Stimulated activated CD8-positive, alpha-beta memory T cell treated with anti-CD3 and anti-CD28 coated beads, Interleukin-4, amount 100 ng/mL, for 4 hours (primary cell): ENCODE results near the gene VPS9D1.

ENCODE experiments used
- DNase-seq, 2 donors: peaks; one replicate each; pipeline ENCODE4 v3.0.0-alpha.2; 2020; ENCODE audit warnings: low read depth in 2 of 2, low spot score in 1 of 2

VPS9D1 gene

GRCh38 chr16:89733322-89733721 lies 12.6 kb upstream of the VPS9D1 start:
- no peak for DNase-seq

DNA sequence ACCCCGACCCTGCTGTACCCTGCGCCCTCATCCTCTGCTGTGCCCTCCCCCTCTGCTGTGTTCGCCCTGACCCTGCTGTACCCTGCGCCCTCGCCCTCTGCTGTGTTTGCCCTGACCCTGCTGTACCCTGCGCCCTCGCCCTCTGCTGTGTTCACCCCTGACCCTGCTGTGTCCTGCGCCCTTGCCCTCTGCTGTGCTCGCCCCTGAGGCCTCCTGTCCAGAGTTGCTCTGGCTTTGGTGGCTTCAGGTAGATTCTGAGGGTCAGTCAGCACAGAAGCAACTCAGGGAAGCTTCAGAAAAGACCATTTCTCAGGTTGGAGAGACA lies 12.2 kb upstream of the VPS9D1 start:
- no peak for DNase-seq

DNA sequence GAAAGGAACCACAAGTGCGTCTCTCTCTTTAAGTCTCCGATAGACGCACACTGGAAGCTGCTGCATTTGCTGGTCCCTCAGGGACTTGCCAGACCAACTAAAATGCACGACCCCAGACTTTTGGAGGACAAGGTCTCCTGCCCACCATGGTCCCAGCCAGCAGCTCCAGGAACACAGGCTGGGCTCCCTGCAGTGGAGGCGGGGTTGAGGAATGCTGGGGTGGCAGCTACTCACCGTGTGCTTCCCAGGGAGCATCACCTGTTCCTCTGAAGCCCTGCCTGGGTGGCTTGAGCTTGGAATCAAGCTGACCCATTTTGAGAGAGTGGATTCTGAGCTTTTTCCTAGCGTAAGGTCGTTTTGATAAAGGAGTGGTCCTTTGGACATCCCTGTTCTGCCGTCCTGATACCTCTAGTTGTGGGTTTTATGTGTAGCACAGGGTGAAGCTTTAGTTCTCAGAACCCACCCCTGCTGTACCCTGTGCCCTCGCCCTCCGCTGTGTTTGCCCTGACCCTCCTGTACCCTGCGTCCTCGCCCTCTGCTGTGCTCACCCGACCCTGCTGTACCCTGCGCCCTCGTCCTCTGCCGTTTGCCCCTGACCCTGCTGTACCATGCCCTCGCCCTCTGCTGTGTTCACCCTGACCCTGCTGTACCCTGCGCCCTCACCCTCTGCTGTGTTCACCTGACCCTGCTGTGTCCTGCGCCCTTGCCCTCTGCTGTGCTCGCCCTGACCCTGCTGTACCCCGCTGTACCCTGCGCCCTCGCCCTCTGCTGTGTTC lies 11.6 kb upstream of the VPS9D1 start:
- no peak for DNase-seq

DNA sequence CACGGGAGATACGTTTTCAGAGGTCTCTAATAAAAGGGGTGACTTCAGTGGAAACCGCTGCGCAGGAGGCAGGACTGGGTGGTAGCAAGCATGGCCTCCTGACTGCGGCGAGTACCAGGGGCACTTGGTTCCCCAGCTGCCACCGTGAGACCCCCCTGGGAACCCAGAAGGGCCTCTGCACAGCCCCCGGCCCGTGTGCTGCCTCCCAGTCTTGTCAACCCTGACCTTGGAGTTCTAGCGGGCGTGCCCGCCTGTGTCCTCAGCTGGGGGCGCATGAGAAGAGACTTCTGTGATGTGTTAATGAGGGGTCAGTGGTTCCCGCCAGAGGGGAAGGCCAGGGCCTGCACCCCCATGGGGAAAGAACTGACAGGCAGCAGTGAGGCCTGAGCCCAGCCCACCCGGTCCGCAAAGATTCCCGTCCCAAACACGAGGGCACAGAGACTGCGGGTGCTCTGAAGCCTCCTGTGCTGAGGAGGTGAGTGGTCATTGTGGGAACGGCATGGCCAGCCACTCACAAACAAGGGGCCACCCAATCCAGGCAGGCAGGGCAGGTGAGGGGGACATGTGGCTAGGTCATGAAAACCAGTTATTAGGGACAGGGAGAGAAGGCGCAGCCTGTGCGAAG lies 10.0 kb upstream of the VPS9D1 start:
- DNase-seq = no peak

DNA sequence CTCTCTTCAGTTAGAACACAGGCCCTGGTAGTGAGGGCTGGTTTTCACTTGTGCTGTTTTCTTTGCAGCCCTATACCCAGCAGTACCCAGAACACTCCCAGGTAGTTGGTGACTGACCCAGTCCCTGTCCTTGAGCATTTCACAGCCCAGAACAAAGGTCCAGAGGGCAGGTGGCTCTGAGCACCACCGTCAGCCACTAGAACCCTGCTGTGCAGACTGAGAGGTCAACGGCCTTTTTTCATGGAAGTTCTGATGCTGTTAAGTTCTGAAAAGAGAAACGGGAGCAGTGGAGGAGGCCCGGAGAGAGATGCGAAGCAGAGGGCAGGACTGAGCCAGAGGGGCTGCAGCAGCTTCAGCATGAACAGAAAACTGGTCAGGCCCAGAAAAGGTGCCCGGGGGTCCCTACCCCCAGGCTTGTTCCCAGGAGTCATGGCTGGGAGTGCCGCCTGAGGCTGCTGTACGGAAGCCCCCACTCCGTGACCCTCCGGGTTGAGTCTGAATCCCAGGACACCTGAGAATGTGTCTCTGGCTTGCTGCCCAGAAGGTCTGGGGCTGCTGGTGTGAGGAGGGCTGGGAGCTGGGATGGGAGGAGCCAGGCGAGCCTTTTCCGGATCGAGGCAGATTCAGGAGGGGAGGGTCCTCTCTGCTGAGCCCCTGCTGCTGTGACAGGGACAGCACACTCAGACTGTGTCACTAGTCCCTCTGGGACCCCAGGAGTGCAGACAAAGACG lies 9.3 kb upstream of the VPS9D1 start:
- no peak for DNase-seq

GRCh38 chr16:89729293-89729692 lies 8.6 kb upstream of the VPS9D1 start:
- no peak for DNase-seq

- no peak for DNase-seq
Observed at GRCh38 chr16:89727406-89728120, 6.9 kb upstream of the VPS9D1 start.

- DNase-seq = peak in 1 of 2 donors; percentile 62
Observed at GRCh38 chr16:89723279-89724250, 2.9 kb upstream of the VPS9D1 start.

GRCh38 chr16:89722392-89723278 lies 1.9 kb upstream of the VPS9D1 start:
- peak in 1 of 2 donors; percentile 40 for DNase-seq

DNA sequence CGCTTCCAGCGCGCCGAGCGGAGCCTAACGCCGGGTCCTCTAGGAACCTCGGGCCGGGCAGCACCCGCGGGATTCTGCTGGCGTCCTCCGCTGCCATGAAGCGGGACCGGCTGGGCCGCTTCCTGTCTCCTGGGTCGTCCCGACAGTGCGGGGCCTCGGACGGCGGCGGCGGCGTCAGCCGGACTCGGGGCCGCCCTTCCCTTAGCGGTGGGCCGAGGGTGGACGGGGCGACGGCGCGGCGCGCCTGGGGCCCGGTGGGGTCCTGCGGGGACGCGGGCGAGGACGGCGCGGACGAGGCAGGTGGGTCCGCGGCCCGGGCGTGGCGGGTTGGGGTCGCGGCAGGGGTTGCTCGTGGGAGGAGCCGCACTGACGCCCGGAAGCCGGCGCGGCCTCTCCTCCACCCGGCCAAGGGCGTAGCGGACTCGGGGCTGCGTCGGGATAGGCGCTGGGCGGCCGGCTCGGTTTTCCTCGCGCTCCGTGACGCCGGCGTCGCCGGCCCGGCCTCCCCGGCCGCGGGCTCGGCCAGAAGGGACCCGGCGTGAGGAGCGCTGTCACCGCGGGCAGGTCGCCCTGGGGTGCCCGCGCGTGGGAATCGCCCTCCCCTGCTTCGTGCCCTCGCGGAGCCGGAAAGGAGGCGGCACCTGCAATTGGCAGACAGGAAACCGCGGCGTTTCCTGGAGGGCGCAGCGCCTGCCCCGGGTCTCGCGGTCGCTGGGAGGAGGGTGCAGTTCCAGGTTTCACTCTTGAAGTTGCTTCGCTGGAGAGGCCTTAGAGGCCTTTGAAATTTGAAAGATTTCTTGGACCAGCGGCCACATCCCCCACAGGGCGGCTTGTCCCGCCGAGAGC lies 1.1 kb upstream of the VPS9D1 start:
- DNase-seq = peak; percentile 70 to 83

DNA sequence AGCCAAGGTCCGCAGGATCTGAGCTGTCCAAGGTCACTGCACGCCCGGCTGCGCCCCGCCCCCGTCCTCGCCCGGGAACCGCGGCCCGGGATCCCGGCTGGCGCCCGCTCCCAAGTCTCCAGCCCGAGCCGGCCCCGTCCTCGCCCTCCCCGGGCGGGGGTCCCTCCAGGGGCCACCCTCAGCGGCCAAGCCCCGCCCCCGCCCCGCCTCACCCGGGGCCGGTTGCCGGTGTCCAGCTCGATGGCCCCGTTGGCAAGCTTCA lies 216 bp downstream of the VPS9D1 start:
- no peak for DNase-seq

GRCh38 chr16:89717688-89718505 lies 2.8 kb downstream of the VPS9D1 start:
- no peak for DNase-seq

DNA sequence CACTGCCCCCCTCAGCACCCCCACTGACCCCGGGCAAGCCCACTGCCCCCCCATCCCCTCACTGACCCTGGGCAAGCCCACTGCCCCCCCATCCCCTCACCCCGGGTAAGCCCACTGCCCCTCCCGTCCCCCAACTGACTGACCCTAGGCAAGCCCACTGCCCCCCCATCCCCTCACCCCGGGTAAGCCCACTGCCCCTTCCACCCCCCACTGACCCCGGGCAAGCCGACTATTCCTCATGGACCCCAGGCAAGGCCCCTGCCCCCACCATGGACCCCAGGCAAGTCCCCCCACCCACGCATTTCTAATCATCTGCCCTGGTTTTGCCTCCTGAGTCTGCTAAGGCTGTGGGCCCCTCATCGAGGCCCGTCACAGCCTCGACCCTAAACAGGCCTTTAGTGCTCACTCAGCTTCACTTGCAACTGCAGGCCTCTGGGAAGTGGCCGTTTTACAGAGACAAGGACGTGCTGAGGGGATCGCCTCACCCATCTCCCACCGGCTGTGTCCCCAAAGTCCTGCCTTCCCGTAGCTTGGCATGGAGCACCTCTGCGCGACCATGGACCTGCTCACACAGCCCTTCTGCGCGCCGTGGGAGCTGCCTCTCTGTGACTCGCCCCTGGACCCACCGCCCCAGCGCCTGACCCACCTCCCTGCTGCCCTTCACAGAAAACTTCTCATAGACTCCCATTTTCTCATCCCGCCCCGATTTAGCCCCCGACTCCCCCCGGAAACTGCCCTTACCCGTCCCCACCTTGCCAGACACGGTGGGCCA lies 3.6 kb downstream of the VPS9D1 start:
- DNase-seq = no peak

GRCh38 chr16:89716493-89716892 lies 4.2 kb downstream of the VPS9D1 start:
- no peak for DNase-seq

DNA sequence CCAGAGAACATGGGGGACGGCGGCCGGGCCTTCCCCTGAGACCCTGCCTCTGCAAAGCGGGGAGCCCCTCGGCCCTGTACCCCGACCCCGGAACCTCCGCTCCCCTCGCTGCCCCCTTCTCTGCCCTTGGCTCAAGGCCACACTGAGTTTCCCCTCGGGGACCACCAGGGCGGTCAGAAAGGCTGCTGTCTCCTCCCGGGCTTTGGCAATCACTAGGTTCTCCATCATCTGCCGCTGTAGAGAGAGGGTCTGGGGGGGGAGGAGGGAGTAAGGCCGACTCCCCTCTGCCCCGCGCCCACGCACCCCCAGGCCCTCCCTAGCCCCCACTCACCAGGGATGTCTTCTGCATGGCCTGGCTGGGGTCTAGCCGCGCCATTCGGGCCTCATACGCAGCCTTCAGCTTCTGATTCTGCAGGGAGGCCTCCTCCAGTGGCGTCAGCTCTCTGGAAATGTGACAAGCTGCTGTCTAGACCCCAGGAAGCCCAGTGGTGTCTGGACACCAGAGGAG lies 8.4 kb downstream of the VPS9D1 start:
- no peak for DNase-seq

DNA sequence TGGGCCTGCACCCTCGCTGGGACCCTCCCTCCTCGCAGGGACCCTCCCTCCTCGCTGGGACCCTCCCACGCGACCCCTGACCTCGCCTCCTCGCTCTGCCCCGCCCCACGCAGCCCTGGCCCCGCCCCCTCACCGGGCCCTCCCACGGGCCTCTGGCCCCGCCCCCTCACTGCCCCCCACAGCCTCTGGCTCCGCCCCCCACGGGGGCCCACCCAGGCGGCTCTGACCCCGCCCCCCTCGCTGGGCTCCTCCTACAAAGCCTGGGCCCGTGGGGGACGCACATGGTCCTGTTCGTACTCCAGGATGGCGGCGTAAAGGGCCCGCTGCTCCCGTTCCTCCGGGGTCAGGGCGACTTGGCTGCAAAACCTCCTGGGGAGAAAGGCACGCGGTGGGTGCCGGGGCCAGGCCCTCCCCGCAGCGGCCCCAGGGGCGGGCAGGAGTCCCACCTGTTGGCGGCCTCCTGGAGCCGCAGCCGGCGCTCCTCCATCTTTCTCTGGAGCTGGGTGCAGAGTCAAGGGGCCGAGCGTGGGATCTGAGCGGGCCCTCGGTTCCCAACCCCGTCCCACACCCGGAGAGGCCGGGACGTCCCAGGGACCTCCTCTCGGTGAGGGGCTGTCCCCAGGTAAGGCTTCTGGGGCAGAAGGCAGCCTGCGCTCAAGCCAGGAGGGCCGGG lies 9.0 kb downstream of the VPS9D1 start:
- peak in 1 of 2 donors; percentile 55 for DNase-seq
